ENCODE data around the gene MAMLD1. TPM values are rescaled to one million over a fixed set of nuclear protein-coding genes. Genes with fewer than 3 reads are reported as not detected.

Gene MAMLD1
- total and polyA plus RNA-seq, 9 of the 15 experiments (the other 6 are each of a cell fraction or from before 2014, with no cell fraction given), result 0.12 to 0.18 TPM; not detected in 7

DNA sequence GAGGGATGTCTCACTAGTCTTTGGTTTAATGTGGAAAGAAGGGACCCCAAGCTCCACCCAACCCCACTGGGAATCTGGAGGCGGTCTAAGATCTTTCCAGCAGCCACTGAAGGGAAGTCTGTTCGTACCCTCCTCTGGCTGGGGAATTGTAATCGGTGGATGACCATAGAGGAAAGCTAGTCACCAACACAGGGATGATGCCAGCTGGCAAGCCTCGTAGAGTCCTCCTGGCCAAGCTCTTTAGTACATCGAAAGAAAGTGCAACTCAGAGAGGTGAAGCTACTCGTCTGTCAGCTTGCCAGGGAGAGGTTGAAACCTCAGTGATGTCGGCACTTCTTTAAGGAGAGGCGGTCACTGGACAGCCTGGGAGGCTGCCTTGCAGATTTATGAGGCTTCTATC, 58.7 kb downstream of the MAMLD1 start:
- Histone ChIP-seq H3K36me3 (ENCODE audit: control insufficient read depth, insufficient read depth, low read length) (no peaks in the 10 kb centered on the region), H3K4me2 (ENCODE audit: insufficient read depth, low read length) (no peak overlapping the region), H4K20me1 (replicated peaks; ENCODE audit: control insufficient read depth, insufficient read depth, low read length) (no peaks in the 10 kb centered on the region), H2AFZ (ENCODE audit: low read depth, low read length) (no peak overlapping the region), H3K27ac (ENCODE audit: extremely low read depth, low read depth, low read length) (no peak overlapping the region), H3K9ac (ENCODE audit: insufficient read depth in 1 of 2, low read depth in 2 of 2, low read length in 2 of 2) (no peak overlapping the region), H3K9me3 (replicated peaks; ENCODE audit: control insufficient read depth, insufficient read depth, low read depth, low read length) (no peaks in the 10 kb centered on the region), H3K4me1 (replicated peaks in 1 of 2; ENCODE audit: control insufficient read depth in 2 of 2, insufficient read depth in 2 of 2, low read length in 2 of 2) (no peaks in the 10 kb centered on the region), H3K27me3 (ENCODE audit: control insufficient read depth in 2 of 2, insufficient read depth in 2 of 2, low read length in 2 of 2) (no peaks in the 10 kb centered on the region), H3K9me1 (ENCODE audit: control insufficient read depth, insufficient read depth, low read length) (no peaks in the 10 kb centered on the region), H3K79me2 (ENCODE audit: control insufficient read depth, insufficient read depth, low read length) (no peaks in the 10 kb centered on the region), H3K4me3 (no peak overlapping the region)
- ChIA-PET POLR2A (no interaction called here), CTCF (ENCODE audit: low intra/inter-chr PET ratio) (no interaction called here)
- TF ChIP-seq GTF2F1 (IDR thresholded peaks at IDR 0.05; ENCODE audit: low read depth, low read length) (no peak), NBN (IDR thresholded peaks at IDR 0.05; ENCODE audit: low read depth) (no peak)
- TF ChIP-seq, protein P1, sequence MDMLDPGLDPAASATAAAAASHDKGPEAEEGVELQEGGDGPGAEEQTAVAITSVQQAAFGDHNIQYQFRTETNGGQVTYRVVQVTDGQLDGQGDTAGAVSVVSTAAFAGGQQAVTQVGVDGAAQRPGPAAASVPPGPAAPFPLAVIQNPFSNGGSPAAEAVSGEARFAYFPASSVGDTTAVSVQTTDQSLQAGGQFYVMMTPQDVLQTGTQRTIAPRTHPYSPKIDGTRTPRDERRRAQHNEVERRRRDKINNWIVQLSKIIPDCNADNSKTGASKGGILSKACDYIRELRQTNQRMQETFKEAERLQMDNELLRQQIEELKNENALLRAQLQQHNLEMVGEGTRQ (CRISPR knock-in tag; IDR thresholded peaks at IDR 0.05), result no peak
- FAIRE-seq (no peak), DNase-seq (ENCODE audit: extremely low read depth in 1 of 4, low spot score in 3 of 4) (no peak), ATAC-seq (no peak)
- intact Hi-C loops (cut with micrococcal nuclease) (no loop called here), in situ Hi-C loops (cut with MboI) (no loop called here)
- 2% methylated on average over 6 of the region's 8 CpGs for whole genome bisulfite sequencing (ENCODE audit: insufficient coverage, low coverage, missing lambda C conversion rate)
- BruUV-seq (replicated peaks), result no TSS peak

DNA sequence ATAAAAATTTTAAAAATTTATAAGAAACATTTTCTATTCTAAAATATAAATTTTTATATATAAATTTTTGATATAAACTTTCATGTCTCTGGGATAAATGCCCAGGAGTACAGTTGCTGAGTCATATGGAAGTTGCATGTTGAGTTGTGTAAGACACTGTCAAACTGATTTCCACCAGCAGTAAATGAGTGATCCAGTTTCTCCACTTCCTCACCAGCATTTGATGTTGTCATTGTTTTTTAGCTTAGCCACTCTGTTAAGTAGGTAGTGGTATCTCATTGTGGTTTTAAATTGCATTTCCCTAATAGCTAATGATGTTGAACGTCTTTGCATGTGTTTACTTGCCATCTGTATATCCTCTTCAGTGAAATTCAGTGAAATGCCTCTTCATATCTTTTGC, 66.5 kb downstream of the MAMLD1 start:
- no peak for ATAC-seq
- Histone ChIP-seq H3K4me3 (no peak overlapping the region), H4K20me1 (replicated peaks; ENCODE audit: control insufficient read depth, insufficient read depth, low read length) (no peaks in the 10 kb centered on the region), H3K9me3 (replicated peaks; ENCODE audit: control insufficient read depth, insufficient read depth, low read depth, low read length) (no peaks in the 10 kb centered on the region), H3K4me2 (ENCODE audit: insufficient read depth, low read length) (no peak overlapping the region), H3K27ac (ENCODE audit: extremely low read depth, low read depth, low read length) (no peak overlapping the region), H3K27me3 (ENCODE audit: control insufficient read depth in 2 of 2, insufficient read depth in 2 of 2, low read length in 2 of 2) (no peaks in the 10 kb centered on the region), H3K4me1 (replicated peaks in 1 of 2; ENCODE audit: control insufficient read depth in 2 of 2, insufficient read depth in 2 of 2, low read length in 2 of 2) (no peaks in the 10 kb centered on the region), H3K36me3 (ENCODE audit: control insufficient read depth, insufficient read depth, low read length) (no peaks in the 10 kb centered on the region), H2AFZ (ENCODE audit: low read depth, low read length) (no peak overlapping the region), H3K9me1 (ENCODE audit: control insufficient read depth, insufficient read depth, low read length) (no peaks in the 10 kb centered on the region), H3K9ac (ENCODE audit: insufficient read depth in 1 of 2, low read depth in 2 of 2, low read length in 2 of 2) (no peak overlapping the region), H3K79me2 (ENCODE audit: control insufficient read depth, insufficient read depth, low read length) (no peaks in the 10 kb centered on the region)
- in situ Hi-C loops (cut with MboI) (no loop called here), intact Hi-C loops (cut with micrococcal nuclease) (no loop called here)
- WGBS (ENCODE audit: insufficient coverage, low coverage, missing lambda C conversion rate), result 0% methylated on average over 1 of the region's 1 CpG
- TF ChIP-seq MTA3 (IDR thresholded peaks at IDR 0.05; ENCODE audit: borderline replicate concordance) (no peak), FOXJ3 (CRISPR knock-in tag; IDR thresholded peaks at IDR 0.05) (no peak), ZBTB17 (CRISPR knock-in tag; IDR thresholded peaks at IDR 0.05) (no peak)
- TF ChIP-seq, protein P2, sequence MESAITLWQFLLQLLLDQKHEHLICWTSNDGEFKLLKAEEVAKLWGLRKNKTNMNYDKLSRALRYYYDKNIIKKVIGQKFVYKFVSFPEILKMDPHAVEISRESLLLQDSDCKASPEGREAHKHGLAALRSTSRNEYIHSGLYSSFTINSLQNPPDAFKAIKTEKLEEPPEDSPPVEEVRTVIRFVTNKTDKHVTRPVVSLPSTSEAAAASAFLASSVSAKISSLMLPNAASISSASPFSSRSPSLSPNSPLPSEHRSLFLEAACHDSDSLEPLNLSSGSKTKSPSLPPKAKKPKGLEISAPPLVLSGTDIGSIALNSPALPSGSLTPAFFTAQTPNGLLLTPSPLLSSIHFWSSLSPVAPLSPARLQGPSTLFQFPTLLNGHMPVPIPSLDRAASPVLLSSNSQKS (CRISPR knock-in tag; IDR thresholded peaks at IDR 0.05), result no peak
- no peak for DNase-seq (ENCODE audit: extremely low read depth in 1 of 4, low spot score in 3 of 4)
- no peak for FAIRE-seq
- ChIA-PET POLR2A (no interaction called here), CTCF (ENCODE audit: low intra/inter-chr PET ratio) (no interaction called here)
- no TSS peak for BruUV-seq (replicated peaks)

Measured in K562 (cell line).